SIG-M5 treated with dmso at 0.1 percent for 504 hours (cell line): ENCODE results near the gene PPP3R2.
"Not testable (repeated sequence)": the region's sequence is repeated elsewhere in the genome, so short reads cannot be mapped to it uniquely, and the experiment has no call there.

ENCODE experiments used
- DNase-seq: peaks from one replicate; lab custom pipeline; 2025; ENCODE audit not compliant: unreplicated experiment; lab: John Stamatoyannopoulos, UW

Gene PPP3R2

DNA sequence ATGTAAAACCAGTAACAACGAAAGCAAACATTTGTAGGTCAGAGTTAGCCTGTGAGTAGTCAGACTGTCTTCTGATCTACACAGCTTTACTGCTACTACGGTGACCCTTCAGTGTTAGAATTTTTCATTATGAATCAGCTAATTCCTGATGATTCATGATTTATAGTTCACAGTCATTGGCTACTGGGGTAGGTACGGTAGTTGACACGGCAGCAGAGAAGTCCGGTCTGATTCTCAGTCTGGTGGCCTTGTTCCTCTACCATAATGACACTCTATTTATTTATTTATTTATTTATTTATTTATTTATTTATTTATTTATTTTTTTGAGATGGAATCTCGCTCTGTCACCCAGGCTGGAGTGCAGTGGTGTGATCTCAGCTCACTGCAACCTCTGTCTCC, 4.7 kb downstream of the PPP3R2 start:
- not testable (repeated sequence) for DNase-seq

DNA sequence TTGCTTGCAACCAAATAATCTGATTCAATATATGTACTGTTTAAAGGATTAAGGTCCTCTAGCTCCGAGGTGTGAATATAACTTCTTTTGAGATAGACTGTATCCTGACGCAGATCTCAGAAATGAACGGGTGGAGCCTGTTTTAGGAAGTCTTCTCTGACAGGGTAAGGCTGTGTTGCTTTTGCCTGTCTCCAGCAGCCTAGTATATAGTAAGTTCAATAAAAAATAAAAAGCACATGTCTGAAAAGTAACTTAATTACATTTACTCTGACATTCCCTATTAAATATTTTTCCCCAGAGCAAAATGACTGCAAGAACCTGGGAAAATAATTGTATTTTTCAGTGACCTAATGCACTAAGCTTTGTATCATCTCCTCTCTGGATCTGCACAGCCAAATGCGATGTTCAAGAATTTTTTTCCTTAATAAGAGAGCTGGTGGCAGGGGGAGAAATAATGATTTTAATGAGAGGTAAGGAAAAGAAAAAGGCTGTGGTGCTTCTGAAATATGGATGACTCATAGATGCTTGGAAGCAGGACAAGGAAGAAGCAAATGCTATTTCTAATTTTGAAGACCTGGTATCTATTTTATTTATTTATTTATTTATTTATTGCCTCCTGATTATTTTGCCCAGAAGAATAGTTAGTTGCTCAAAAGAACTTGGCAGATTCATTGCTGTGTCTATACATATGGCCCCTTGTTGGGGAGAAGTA, 7.3 kb downstream of the PPP3R2 start:
- no peak for DNase-seq

DNA sequence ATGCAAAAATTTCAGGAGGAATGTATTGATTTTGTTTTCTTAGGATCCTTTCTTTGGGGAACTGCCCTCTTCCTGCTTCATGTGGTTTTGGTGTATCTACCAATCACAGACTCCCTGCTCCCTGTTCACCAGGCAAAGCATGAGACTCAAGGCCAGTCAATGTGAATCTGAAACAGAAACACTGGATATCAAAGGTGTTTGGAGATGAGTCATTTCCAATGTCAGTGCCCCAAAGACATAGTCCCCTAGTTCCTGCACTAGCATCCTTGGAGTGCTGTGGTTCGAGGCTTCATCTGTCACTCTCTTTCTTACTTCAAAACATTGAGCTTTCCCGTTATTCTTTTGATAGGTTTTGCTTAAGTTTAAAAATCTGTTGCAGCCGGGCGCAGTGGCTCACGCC, 8.1 kb downstream of the PPP3R2 start:
- no peak for DNase-seq

DNA sequence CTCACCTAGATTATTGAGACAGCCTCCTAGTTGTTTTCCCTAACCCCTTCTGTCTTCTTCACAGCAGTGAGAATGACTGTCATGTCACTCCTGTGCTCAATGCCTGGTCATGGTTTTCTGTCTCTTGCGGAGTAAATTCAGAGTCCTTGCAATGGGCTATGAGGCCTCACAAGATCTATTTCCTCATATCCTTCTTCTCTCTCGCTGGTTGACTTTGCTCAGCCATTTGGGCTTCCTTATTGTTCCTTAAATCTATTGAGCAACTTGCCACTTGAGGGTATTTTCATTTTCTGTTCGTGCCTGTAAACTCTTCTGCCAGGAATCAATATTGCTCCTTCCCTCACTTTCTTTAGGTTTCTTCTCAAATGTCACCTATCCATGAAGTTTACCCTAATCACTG, 9.0 kb downstream of the PPP3R2 start:
- peak; percentile 85 for DNase-seq

DNA sequence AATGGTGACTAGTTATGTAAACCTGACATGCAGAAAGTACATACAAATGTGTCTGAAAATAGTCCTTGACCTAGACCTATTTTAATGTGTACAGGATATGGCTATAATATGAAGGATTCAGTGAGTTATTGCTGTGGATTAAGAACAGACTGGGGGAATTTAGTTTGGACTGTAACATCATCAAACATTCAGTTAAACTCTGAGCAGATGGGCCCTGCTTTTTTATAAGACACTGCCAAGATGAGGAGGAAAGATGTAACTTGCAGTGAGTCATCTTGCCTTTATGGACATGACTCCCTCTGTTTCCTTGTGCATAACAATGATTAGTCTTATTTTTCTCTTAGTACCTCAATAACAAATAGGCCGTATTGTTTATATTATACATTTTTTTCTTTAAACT, 12.2 kb downstream of the PPP3R2 start:
- no peak for DNase-seq

DNA sequence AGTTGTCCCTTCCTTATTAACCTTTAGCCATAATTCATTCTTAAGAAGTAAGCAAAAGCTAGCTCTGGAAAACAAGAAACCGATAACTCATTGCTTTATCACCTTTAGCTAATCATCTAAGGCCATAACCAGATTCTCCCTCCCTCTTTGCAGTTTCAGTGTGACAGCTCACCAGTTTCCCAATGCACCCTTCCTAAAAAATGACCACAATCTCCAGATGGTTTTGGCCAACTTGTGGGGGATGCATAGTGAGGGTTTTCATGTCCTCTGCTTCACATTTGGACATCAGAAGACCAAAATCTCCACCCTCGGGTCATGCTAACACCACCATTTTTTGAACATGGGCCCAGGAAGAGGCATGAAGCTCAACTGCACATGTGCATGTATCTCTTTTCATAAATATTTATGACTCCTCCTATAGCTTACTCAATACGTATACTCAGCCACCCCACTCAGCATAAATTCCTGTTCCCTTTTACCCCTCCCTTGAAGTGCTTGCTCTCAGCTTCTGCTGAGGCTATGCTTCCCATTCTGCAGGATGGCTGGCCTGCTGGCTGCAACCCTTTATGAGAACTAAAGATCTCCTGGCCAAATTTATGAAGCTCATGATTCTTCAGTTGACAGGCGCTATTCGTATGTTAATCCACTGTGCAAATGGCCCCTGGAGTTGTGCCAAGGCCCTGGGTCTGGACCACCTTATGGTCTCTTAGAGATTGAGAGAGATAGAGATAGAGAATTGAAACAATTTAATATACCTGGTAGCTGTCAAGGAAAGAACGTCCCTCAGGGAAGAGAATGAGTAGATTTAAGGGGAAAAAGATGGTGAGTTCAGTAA, 14.8 kb downstream of the PPP3R2 start:
- DNase-seq: peak; percentile 48

DNA sequence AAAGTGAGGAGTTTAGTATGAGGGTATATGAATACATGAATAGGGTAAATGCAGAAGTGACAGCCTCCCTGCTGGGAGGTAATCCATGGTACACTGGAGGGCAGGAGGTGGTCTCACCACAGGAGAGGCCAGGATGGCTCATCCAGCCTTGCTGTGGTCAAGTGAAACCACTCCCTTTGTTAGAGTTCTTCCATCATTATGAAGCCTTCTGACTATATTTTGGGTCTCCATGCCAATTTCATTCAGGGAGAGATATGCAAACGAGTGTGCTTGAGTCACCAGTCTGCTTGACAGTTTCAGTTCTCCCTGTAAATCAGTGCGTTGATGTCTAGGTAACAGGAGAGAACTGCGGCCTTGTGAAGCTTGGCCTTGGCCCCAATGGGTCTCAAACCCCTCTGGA, 16.4 kb downstream of the PPP3R2 start:
- peak; percentile 52 for DNase-seq

DNA sequence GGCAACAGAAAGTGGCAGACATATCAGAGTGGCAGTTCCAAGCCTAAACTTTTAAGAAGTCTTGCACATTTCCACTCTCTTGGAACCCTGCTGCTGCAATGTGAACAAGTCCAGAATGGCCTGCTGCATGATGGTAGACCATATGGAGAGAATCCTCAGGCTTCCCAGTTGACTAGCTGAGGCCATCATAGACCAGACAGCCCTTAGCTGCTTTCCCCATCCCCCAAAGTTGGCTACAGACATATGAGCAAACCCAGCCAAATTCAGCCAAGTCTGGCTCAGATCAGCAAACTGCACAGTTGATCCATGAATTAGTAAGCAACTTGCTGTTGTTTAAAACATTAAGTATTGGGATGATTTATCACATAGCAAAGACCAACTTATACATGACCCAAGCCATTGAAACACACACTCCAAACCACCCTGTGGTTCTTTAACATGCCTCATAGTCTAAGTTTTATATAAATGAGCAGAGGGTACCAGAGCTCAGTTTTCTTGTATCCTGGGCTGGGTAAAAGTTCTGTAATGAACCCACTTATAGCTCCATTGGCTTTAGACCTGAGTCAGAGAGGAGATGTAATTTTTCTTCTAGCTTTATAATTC, 19.9 kb downstream of the PPP3R2 start:
- DNase-seq: no peak

DNA sequence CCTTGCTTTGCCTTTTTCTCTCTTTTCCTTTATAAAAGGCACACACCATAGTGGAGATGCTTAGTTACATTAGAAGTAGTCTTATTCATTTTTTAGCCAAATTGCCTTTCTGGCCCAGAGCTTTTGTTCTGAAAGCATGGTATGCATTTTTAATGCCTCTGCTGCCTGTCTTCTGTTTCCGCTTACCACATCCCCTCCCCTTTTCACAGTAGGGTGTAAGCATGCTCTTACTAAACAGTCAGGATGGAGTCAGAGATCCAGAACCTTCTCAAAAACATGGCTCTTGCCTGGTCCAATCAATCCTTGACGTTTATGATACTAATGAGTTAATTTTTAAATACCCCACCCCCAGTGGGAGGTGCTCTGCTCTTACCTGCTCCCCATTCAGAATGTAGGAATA, 22.5 kb downstream of the PPP3R2 start:
- DNase-seq: no peak

DNA sequence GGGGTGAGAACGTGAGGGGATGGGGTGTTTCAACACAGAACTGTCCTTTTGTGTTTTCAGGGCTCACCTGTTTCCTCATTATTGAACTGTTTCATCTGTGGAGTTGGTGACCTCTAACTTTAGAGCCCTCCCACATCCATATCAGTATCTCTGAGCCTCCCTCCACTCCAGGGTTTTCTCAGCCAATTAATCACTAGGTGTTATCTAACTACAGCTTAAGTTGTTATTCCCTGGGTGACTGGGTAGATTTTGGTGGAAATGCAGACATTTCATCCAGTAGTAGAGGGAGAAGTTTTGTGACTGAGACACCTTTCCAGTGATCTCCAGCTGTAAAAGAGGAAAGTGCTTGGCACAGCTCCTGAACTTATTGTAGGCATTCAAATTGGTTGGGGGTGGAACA, 23.7 kb downstream of the PPP3R2 start:
- no peak for DNase-seq

DNA sequence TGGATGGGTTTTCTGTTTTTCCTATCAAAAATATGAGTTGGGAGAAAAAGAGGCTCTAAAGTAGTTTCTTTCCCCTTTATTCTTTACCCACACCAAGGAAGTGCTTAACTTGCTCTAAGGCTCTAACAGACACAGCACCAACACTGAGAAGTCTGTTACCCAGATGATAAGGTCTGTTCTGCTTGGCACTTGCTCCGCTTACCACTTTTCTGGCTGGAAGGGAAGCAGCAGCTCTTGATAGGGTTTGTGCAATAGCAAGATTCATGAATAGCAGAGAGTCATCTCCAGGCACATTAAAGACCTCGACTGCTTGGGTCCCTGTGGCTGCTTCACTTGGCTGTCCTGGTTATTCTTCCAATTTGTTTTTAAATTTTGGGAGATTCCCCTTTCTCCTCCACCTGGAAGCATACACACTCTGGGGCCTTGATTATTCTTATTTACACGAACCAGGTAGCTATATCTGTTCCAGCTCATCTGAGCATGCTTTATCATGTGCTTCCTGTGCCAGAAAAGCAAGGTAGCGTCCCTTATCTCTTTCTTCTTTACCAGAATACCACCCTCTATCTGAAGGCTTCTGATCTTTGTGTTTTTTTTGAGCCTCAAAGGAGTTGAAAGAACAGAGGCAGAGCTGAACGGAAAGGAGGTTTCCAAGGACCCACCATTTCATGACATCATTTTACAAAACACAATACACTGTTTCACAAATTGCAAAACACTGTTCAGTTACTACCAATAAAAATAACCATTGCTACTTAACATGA, 24.8 kb downstream of the PPP3R2 start:
- no peak for DNase-seq

DNA sequence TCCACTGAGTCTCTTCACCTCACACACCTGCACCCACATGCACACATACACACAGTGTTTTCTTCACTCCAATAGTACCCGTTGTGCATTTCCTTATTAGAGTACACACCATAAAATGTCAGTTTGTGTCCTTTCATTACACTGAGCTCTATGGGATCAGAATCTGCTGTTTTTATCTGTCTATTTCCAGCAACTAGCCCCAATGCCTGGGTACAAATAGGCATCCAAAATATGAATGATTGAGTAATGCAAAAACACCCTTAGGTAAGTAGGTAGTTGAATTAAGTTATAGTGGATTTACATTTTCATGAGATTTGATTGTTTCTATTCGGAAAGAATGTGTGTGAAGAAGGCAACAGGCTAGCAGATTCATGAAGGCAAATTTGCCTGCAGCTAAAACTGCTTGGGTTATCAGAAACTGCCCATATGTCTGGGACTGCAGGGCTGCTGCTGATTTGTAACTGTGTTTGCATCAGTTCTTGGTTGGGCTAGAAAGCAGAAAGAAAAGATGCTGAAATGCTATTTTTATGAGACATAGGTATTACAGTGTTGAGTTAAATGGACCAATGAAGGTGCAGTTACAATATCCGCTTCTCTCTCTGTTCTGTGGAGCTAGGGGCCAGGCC, 26.9 kb downstream of the PPP3R2 start:
- no peak for DNase-seq

DNA sequence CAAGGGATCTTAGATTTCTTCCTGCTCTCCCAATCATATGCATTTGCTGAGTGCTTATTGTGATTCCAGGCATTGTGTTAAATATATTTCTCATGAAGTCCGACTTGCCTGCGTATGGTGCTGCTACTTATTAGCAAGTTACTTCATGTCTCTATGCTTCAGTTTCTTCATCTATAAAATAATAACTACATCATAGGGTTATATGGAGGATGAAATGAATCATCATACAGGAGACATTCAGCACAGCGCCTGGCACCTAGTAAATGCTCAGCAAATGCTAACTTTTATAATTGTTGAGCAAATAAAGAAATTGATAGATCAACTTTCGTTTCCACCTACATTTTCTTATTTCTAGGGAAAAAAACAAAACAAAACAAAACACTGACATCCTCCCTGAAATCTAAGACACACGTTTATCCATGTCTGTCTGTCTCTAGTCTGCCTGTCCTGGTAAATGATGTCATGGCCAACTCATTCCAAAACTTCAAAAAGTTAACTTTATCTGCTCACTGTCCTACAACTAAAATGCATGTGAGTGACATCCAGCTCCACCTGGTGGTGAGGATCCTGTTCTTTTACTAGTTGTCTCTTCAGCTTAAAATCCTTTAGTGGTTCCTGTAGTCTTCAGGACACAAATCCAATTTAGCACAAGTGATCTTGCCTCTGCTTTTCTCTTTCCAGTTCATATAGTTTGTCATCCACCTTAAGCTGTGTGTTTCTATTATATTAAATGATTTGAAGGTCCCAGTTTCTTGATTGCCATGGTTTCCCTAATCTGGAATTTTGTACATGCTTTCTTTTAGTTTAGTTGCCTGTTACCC, 27.7 kb downstream of the PPP3R2 start:
- DNase-seq: peak; percentile 30

DNA sequence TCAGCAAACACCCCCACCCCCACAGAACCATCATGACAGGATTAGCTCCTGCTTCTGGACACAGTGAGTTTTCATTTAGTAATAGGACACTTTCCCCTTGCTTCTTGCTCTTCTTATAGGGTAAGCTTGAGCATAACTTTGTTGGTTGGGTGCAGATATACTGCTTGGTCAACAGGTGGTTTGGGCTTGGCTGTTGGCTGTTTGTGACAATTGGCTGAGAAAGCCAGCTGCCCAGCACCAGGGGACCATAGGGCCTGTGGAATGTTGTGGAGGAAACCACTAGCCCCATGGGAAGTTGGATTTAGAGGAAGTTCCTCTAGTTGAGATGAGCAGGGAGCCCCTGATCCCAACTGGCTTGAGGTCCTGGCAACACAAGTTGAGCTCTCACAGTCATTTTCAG, 30.5 kb downstream of the PPP3R2 start:
- no peak for DNase-seq

DNA sequence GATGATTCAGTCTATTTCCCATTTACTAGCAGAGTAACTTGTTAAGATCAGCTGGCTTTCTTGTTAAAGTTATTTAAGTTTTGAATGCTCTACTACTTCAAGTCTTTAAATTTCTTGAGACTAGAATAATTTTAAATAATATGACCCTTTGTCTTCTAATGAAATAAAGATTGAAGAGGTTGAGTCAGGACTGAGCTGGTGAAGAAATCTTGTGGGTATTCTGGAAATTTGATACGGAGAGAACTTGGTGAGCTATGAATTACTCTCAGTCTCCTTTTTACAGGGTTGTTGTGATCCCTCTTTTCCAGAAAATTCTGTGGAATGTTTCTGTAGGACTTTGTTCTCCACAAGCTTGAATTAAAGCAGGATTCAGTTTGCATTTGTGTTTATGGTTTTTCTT, 31.8 kb downstream of the PPP3R2 start:
- DNase-seq: no peak

DNA sequence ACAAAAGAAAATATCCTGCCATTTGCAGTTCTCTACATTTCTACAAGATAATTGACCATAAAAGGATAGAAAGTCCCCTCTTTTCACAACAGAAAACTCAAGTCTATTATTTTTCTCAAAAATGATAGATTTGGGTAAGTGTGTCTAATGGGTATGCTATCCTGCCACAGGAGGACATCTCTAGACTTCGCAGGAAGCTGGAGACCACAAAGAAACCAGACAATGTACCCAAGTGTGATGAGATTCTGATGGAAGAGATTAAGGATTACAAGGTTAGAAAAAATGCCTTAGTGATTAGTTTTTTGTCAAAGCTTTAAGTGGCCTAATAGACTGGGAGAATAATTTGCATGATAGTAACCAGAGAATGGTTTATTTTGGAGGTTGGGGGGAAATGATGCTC, 33.0 kb downstream of the PPP3R2 start:
- DNase-seq: no peak

DNA sequence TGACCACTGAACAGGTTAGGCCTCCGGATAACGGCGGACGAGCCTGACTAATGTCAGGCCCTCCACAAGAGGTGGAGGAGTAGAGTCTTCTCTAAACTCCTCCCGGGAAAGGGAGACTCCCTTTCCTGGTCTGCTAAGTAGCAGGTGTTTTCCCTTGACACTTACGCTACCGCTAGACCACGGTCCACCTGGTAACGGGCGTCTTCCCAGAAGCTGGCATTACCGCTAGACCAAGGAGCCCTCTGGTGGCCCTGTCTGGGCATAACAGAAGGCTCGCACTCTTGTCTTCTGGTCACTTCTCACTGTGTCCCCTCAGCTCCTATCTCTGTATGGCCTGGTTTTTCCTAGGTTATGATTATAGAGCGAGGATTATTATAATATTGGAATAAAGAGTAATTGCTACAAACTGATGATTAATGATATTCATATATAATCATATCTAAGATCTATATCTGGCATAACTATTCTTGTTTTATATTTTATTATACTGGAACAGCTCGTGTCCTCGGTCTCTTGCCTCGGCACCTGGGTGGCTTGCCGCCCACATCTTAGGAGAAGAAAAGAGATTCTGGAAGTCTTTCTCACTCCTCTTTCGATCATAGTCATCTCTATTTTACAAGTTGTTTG, 45.2 kb downstream of the PPP3R2 start:
- DNase-seq: not testable (repeated sequence)

DNA sequence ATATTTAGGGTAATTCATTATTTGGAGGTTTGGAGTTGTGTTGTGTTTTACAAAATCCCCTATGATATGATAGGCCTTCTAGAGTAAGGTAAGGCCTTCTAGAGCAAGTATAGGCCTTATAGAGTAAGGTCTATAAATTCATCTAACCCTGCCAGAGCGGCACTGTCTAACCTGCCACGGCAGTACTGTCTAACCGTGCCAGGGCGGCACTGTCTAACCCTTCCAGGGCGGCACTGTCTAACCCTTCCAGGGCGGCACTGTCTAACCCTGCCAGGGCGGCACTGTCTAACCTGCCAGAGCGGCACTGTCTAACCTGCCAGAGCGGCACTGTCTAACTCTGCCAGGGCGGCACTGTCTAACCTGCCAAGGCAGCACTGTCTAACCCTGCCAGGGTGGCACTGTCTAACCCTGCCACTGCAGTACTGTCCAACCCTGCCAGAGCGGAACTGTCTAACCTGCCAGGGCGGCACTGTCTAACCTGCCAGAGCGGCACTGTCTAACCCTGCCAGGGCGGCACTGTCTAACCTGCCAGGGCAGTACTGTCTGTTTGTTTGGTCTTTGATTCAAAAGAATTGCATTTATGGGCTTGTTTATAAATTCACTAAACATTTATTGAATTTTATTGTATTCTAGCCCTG, 51.6 kb downstream of the PPP3R2 start:
- DNase-seq: no peak
